NCI-H510A treated with DMSO at 0.1 percent for 48 hours (cell line): ENCODE data around the gene PAPSS2.
A peak's percentile ranks its signal among the peaks of the same experiment; 100 is the strongest.
"Not testable (repeated sequence)": the region's sequence is repeated elsewhere in the genome, so short reads cannot be mapped to it uniquely, and the experiment has no call there.

ENCODE experiments used
- DNase-seq: peaks from one replicate; lab custom pipeline; 2025; lab: John Stamatoyannopoulos, UW

PAPSS2 gene

DNA sequence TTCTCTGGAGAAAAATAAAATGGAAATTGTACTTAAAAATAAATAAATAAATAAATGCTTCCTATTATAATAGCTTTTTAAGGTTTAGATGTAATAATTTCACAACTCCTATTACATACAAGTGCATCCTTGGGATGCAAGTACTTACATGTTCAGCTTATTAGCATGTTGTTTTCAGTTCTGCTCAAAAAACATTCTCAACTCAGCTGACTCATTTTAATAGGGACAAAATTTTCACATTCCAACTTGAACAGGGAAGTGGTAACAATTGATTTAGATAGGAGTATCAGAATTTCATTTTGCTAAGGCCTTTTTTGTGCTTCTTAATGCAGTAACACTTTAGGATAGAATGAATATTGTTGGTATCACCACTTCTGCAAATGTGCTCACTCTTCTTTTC, 16.7 kb upstream of the PAPSS2 start:
- DNase-seq: no peak

- DNase-seq: no peak
Observed at GRCh38 chr10:87643920-87644319, 15.8 kb upstream of the PAPSS2 start.

- not testable (repeated sequence) for DNase-seq
Observed at GRCh38 chr10:87644500-87644899, 15.2 kb upstream of the PAPSS2 start.

- DNase-seq: peak; percentile 19
Observed at GRCh38 chr10:87646192-87646909, 13.3 kb upstream of the PAPSS2 start.

- DNase-seq: no peak
Observed at GRCh38 chr10:87646935-87647334, 12.7 kb upstream of the PAPSS2 start.

DNA sequence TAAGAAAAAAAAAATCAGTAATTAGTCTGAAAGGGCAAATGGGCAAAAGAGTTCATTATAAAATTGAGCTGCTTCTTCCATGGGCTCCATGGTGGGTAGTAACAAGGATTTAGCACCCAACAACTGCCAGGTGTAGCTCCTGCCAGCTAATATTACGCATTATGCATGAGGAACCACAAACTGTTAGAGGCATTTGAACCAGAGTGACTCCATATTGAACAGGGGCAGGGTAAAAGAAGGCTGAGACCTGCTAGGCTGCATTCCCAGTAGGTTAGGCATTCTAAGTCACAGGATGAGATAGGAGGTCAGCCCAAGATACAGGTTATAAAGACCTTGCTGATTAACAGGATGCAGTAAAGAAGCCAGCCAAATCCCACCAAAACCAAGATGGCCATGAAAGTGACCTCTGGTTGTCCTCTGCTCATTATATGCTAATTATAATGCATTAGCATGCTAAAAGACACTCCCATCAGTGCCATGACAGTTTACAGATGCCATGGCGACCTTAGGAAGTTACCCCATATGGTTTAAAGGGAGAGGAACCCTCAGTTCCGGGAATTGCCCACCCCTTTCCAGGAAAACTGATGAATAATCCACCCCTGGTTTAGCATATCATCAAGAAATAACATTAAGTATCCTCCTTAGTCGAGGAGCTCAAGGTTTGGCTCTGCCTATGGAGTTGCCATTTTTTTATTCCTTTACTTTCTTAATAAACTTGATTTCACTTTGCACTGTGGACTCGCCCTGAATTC, 8.7 kb upstream of the PAPSS2 start:
- no peak for DNase-seq

DNA sequence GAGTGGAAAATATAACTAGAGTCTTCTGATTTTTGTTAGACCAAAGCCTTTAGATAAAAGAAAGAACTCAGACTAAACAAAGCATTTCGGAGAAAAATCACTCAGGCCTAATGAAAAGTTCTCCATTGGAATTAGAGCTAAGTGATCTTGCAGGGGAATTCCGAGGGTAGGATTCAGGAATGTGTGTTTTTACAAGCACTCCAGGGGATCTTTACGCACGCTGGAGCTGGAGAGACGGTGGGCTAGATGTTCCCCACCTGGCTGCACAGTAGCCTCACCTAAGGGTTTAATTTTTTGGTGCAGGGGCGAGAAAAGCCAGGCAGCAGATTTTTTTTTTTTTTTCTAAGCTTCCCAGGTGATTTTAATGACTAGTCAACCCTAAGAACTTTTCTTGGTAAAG, 7.9 kb upstream of the PAPSS2 start:
- DNase-seq: no peak

GRCh38 chr10:87652261-87652660, 7.4 kb upstream of the PAPSS2 start:
- DNase-seq: no peak

GRCh38 chr10:87654212-87654611, 5.5 kb upstream of the PAPSS2 start:
- no peak for DNase-seq

DNA sequence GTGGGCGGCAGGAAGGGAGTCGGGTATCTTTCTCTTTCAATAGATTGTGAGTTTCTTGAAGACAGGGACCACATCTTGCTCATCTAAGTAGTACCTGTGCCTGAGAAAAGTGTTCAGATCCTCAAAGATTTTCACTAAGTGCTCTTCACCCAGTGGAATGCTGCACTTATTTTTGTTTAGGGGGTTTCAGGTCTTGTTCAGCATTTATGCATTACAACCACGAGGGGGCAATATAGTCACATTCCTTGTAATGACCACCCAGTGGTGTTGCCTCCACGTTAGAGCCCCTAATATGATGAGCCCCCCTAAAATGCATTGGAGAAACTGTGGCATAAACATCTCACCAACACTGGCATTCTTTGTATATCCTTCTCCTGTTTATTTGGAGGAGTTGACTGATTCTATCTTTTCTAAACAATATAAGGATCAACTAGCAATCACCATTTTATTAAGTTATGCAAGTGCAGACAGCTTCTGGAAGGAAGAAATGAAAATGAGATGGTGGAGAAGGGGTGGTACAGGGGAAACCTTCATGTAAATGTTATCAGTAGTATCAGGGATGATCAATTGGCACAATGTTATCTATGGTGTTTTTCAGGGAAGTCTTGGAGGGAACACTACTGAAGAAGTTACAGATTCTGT, 3.1 kb upstream of the PAPSS2 start:
- DNase-seq: peak; percentile 16

DNA sequence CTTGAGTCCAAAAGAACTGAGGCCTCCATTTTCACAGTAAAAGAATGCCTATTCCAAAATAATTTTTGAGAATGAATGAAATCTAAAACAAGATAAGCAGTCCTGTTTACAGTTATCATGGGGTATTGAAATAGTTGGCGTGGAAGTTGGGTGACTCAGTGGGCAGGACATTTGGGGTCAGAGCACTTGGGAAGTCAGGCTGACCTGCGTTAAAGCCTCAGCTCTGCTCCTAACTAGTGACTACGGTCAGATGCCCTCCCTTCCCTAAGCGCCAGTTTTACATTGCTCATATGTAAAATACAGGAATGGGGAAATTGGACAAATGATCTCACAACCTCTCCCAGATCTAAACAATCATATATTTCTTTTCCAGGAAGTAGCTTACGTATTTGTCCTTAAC, 2.3 kb upstream of the PAPSS2 start:
- no peak for DNase-seq

- DNase-seq: peak; percentile 62
Observed at GRCh38 chr10:87658321-87658795, 1.3 kb upstream of the PAPSS2 start.

DNA sequence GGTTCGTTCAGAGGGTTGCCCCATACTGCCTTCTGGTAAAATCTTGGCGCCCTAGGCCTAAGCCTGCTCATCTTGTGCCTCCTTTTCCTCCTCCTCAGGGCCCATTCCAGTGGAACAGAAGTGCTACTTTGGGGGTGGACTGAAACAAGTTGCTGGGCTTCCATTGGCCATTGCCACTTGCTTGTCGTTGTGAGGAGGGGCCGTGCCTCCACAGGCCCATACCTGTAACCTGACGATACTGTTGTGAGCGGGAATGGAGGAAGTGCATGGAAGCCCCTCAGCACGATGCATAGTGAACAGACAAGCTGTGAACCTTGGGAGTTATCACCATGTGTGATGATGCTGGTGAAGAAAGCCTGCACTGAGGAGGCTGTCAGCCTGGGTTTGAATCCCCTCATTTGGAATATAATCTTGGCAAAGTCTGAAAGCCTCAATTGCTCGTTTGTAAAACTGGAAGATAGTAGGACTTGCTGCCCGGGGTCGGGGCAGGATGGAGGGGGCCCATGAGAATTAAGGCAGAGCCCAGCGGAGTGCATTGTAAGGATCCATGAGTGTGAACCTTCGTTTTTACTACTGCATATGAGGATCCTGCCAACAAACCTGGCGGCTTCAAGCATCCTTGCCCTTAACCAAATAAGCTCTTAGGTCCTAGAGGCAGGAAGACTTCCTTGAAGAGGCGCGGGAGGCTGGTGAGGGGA, 671 bp upstream of the PAPSS2 start:
- DNase-seq: peak; percentile 18

DNA sequence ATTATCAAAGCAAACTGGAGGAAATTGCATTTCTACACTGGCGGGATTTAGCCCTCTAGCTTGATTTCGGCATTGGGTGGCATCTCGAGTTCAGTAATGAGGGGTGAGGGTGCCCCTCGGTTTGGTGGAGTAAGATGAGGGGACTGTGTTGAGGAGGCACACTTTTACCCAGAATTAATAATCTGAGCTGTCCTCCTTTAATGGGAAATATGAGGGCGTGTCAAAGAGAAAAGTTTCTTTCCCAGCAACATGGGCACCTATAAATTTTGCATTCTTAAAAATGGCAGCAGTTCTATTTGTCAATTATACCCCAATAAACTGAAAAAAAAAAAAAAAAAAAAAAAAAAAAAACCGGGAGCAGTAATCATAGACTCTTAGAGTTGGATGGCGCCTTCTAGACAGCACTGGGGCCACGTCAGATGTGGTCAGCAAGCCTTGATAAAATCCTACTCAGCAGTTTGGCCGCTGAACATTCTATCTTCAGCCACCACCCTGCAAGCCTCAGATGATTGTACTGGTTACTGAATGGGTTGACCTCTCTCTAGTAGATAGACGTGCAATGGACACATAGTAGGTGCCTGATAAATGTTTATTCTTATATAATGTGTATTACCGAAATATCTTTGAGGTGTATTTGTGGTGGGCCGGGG, 931 bp downstream of the PAPSS2 start:
- no peak for DNase-seq

DNA sequence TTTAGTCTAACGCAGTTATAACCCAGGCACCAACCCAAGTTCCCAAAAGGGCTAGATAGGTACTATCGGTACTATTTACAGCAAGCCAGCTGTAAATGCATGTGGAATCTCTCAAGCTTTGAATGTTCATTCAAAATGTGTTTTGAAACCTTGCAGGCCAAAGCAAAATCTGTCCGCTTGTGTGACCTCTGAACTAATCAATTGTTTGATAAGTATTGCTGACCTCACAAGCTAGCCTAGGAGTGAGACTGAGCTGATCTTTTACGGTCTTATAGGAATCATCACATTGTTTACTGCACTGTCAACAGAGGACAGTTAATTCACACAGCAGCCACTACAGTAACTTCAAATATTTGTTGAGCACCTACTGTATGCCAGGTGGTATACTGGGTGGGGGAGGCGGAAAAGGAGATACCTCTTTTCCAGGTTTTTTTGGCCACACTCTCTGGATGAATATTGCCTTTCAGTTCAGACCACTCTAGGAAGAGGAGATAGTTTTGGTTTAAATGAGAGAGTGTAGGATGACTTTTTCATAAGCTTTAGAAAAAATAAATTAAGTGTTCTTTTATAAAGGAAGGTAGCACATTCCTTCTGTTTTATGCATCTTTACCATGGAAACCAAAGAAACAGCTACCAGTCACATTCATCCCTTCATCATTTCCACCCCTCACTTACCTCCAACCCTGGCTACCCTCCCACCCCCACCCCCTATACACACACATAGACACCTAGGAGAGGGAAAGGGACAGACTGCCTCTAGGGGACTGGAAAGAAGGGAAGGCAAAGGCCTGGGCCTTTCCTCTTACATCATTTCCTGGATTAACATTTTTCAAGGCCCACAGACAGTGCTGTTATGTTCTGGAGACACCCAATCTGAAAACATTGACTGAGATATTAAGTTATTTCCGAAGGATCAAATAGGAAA, 2.4 kb downstream of the PAPSS2 start:
- DNase-seq: no peak

- DNase-seq: no peak
Observed at GRCh38 chr10:87664276-87664701, 4.6 kb downstream of the PAPSS2 start.

DNA sequence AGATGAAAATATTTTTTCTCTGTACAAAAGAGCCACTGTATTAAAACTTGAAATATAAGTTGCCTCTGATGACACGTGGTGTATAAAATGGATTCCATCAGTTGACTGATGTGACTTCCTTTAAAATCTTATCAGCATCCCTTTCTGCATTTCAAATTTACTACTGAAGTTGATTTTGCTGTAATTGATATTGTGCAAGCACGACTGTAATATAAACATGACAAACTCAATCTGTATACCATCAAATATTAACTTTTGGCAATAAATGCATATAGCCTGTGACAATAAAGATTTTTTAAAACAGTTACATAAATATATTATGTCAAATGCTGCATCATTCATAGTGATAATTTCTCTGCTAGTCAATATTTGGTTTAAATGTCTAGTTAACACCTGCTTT, 7.8 kb downstream of the PAPSS2 start:
- DNase-seq: no peak

- DNase-seq: no peak
Observed at GRCh38 chr10:87668324-87669074, 8.8 kb downstream of the PAPSS2 start.

GRCh38 chr10:87669752-87670151, 10.1 kb downstream of the PAPSS2 start:
- no peak for DNase-seq

GRCh38 chr10:87670586-87670985, 10.9 kb downstream of the PAPSS2 start:
- no peak for DNase-seq
